ENCODE data around the gene MIA2.
"Not testable (repeated sequence)": the region's sequence is repeated elsewhere in the genome, so short reads cannot be mapped to it uniquely, and the experiment has no call there.

The MIA2 gene

GRCh38 chr14:39232554-39233415 lies 930 bp upstream of the MIA2 start:
- peak in 1 of 2 donors; percentile 62 for DNase-seq

GRCh38 chr14:39234986-39235385 lies 1.3 kb downstream of the MIA2 start:
- DNase-seq, result not testable (repeated sequence)

GRCh38 chr14:39235466-39235865 lies 1.8 kb downstream of the MIA2 start:
- not testable (repeated sequence) for DNase-seq

GRCh38 chr14:39240769-39241168 lies 7.1 kb downstream of the MIA2 start:
- DNase-seq, result no peak

GRCh38 chr14:39241637-39242036 lies 7.9 kb downstream of the MIA2 start:
- DNase-seq, result no peak

GRCh38 chr14:39243831-39244230 lies 10.1 kb downstream of the MIA2 start:
- DNase-seq, result no peak

GRCh38 chr14:39246618-39247017 lies 12.9 kb downstream of the MIA2 start:
- no peak for DNase-seq

- DNase-seq, result no peak
Observed at GRCh38 chr14:39247256-39247655, 13.5 kb downstream of the MIA2 start.

GRCh38 chr14:39251547-39251946 lies 17.8 kb downstream of the MIA2 start:
- no peak for DNase-seq

- not testable (repeated sequence) for DNase-seq
Observed at GRCh38 chr14:39257388-39257787, 23.7 kb downstream of the MIA2 start.

- no peak for DNase-seq
Observed at GRCh38 chr14:39258782-39259545, 25.2 kb downstream of the MIA2 start.

- not testable (repeated sequence) for DNase-seq
Observed at GRCh38 chr14:39260161-39260560, 26.4 kb downstream of the MIA2 start.

GRCh38 chr14:39262214-39262613 lies 28.5 kb downstream of the MIA2 start:
- DNase-seq, result not testable (repeated sequence)

- no peak for DNase-seq
Observed at GRCh38 chr14:39264057-39264456, 30.3 kb downstream of the MIA2 start.

GRCh38 chr14:39264558-39264957 lies 30.8 kb downstream of the MIA2 start:
- no peak for DNase-seq

- no peak for DNase-seq
Observed at GRCh38 chr14:39265033-39265432, 31.3 kb downstream of the MIA2 start.

- peak in 1 of 2 donors; percentile 2 for DNase-seq
Observed at GRCh38 chr14:39265806-39266524, 32.2 kb downstream of the MIA2 start.

GRCh38 chr14:39266525-39266870 lies 32.8 kb downstream of the MIA2 start:
- no peak for DNase-seq

GRCh38 chr14:39266871-39267607 lies 33.3 kb downstream of the MIA2 start:
- DNase-seq, result peak; percentile 77 to 82

- no peak for DNase-seq
Observed at GRCh38 chr14:39267608-39268005, 33.9 kb downstream of the MIA2 start.

- DNase-seq, result peak in 1 of 2 donors; percentile 3
Observed at GRCh38 chr14:39268393-39268792, 34.7 kb downstream of the MIA2 start.

GRCh38 chr14:39272918-39273317 lies 39.2 kb downstream of the MIA2 start:
- no peak for DNase-seq

GRCh38 chr14:39275395-39275794 lies 41.7 kb downstream of the MIA2 start:
- no peak for DNase-seq

Measured in bone marrow (tissue), 2 donors.